Measurements from ENCODE around the gene PRAMEF6.
"Not testable (repeated sequence)": the region's sequence is repeated elsewhere in the genome, so short reads cannot be mapped to it uniquely, and the experiment has no call there.

The PRAMEF6 gene

GRCh38 chr1:12947480-12947879, at the start of gene PRAMEF6:
Gene PRAMEF6 (minus strand): TSS chr1:12947580. CDS start chr1:12942518, 5,062 bp downstream.
- not testable (repeated sequence) for DNase-seq

- not testable (repeated sequence) for DNase-seq
Measured at GRCh38 chr1:12924368-12924767, 23.0 kb downstream of the PRAMEF6 start.

- DNase-seq, result not testable (repeated sequence)
Measured at GRCh38 chr1:12921749-12922148, 25.6 kb downstream of the PRAMEF6 start.

- not testable (repeated sequence) for DNase-seq
Measured at GRCh38 chr1:12916310-12916709, 31.1 kb downstream of the PRAMEF6 start, which contains the start of gene PRAMEF7. Gene PRAMEF7 (plus strand): TSS chr1:12916610. CDS start chr1:12917693, 1,083 bp downstream.

- not testable (repeated sequence) for DNase-seq
Measured at GRCh38 chr1:12903793-12904572, 43.4 kb downstream of the PRAMEF6 start.

GRCh38 chr1:12899186-12899585, 48.2 kb downstream of the PRAMEF6 start:
- DNase-seq, result not testable (repeated sequence)

- DNase-seq, result not testable (repeated sequence)
Measured at GRCh38 chr1:12898170-12898569, 49.2 kb downstream of the PRAMEF6 start, which contains the start of gene PRAMEF10. Gene PRAMEF10 (minus strand): TSS chr1:12898270. CDS start chr1:12895847, 2,423 bp downstream.
